Endothelial cell of umbilical vein (primary cell): ENCODE data around the gene VCP. TPM values are rescaled to one million over a fixed set of nuclear protein-coding genes. Genes with fewer than 3 reads are reported as not detected.

Source experiments
- BruUV-seq: library from RNA; stranded (reverse); fragments of 400-500 nt; replicated peaks from 2 replicates; lab custom pipeline; 2021; lab: Mats Ljungman, UMichigan
- CTCF ChIA-PET: fragments of 300-600, 350-600 bp; sonication (Branson Sonifier 250); formaldehyde crosslinking; loops from one replicate; lab custom pipeline; 2021; ENCODE audit warnings: antibody characterized with exemption, inconsistent platforms; lab: Charles Lee
- POLR2A ChIA-PET: fragments of 300-600, 350-600 bp; sonication (Branson Sonifier 250); formaldehyde crosslinking; loops from one replicate; lab custom pipeline; 2021; ENCODE audit warnings: antibody characterized with exemption, inconsistent platforms; lab: Charles Lee
- DNase-seq: peaks from one replicate; pipeline ENCODE4 v3.0.0-alpha.2; 2011; ENCODE audit warnings: low read depth, low spot score
- FAIRE-seq: peaks from 2 replicates; lab custom pipeline; 2011; peaks lifted over from hg19 to GRCh38; lab: Jason Lieb, UNC
- H2AFZ ChIP-seq: 2 replicates; pipeline ENCODE4 v1.6.0; 2012; ENCODE audit warnings: low read depth, low read length, control low read depth, inconsistent platforms
- H3K27ac ChIP-seq: 2 replicates; pipeline ENCODE4 v1.5.1; 2011; ENCODE audit warnings: low read depth, mild to moderate bottlenecking, control low read depth, low read length, moderate library complexity; ENCODE audit not compliant: insufficient read depth
- H3K27me3 ChIP-seq, 2 experiments: 2 replicates each; pipeline versions ENCODE4 v1.6.0 to v1.6.1; 2011; ENCODE audit warnings: low read length in 2 of 2, mixed read lengths in 1 of 2; ENCODE audit not compliant: control insufficient read depth in 2 of 2, insufficient read depth in 2 of 2
- H3K36me3 ChIP-seq, 2 experiments: 2 replicates in 1 of 2; 3 replicates in 1 of 2; pipeline ENCODE4 v1.5.1; 2011; ENCODE audit warnings: low read length in 2 of 2, mild to moderate bottlenecking in 1 of 2, moderate library complexity in 1 of 2; ENCODE audit not compliant: control insufficient read depth in 2 of 2, insufficient read depth in 2 of 2; ENCODE audit errors: extremely low read depth in 1 of 2
- H3K4me1 ChIP-seq: 3 replicates; pipeline ENCODE4 v1.5.1; 2011; ENCODE audit warnings: mild to moderate bottlenecking, low read length; ENCODE audit not compliant: control insufficient read depth, insufficient read depth; ENCODE audit errors: extremely low read depth
- H3K4me2 ChIP-seq: 2 replicates; pipeline ENCODE4 v1.6.1; 2011; ENCODE audit warnings: low read length, control low read depth, mixed read lengths; ENCODE audit not compliant: insufficient read depth
- H3K4me3 ChIP-seq, 3 experiments: fragments of 200-600 bp in 1 of 3; sonication (generic), shearing (Covaris generic) in 1 of 3; replicated peaks in 1 of 3; 2 replicates each; pipeline ENCODE4 v1.5.1; 2011 to 2016; ENCODE audit warnings: control low read depth in 3 of 3, low read length in 3 of 3, mild to moderate bottlenecking in 2 of 3, inconsistent platforms in 1 of 3, low read depth in 1 of 3, moderate library complexity in 1 of 3; ENCODE audit not compliant: insufficient read depth in 1 of 3
- H3K79me2 ChIP-seq: 2 replicates; pipeline ENCODE4 v1.6.0; 2012; ENCODE audit warnings: low read length, inconsistent platforms; ENCODE audit not compliant: control insufficient read depth, insufficient read depth
- H3K9ac ChIP-seq: replicated peaks from 2 replicates; pipeline ENCODE3; 2011; ENCODE audit warnings: low read length, control low read depth; ENCODE audit not compliant: insufficient read depth; ENCODE audit errors: extremely low read depth
- H3K9me1 ChIP-seq: replicated peaks from 3 replicates; pipeline ENCODE4 v1.6.0; 2011; ENCODE audit warnings: mild to moderate bottlenecking, low read length; ENCODE audit not compliant: control insufficient read depth, insufficient read depth; ENCODE audit errors: extremely low read depth
- H3K9me3 ChIP-seq: replicated peaks from 2 replicates; pipeline ENCODE4 v1.5.1; 2012; ENCODE audit warnings: low read length, inconsistent platforms; ENCODE audit not compliant: control insufficient read depth, insufficient read depth
- H4K20me1 ChIP-seq: replicated peaks from 2 replicates; pipeline ENCODE3; 2011; ENCODE audit warnings: mild to moderate bottlenecking, low read length; ENCODE audit not compliant: control insufficient read depth, insufficient read depth; ENCODE audit errors: extremely low read depth
- EZH2 ChIP-seq: IDR thresholded peaks from 2 replicates; pipeline ENCODE4 v1.6.1; 2012; ENCODE audit warnings: borderline replicate concordance, low read depth, mild to moderate bottlenecking, moderate library complexity, low read length, inconsistent platforms; ENCODE audit not compliant: severe bottlenecking
- FOS ChIP-seq: IDR thresholded peaks from 2 replicates; pipeline ENCODE4 v1.6.1; 2011; ENCODE audit warnings: mild to moderate bottlenecking, low read length, moderate library complexity, borderline replicate concordance; ENCODE audit not compliant: insufficient read depth
- GATA2 ChIP-seq: IDR thresholded peaks from 2 replicates; pipeline ENCODE4 v1.7.0; 2011; ENCODE audit warnings: low read depth, mild to moderate bottlenecking, moderate library complexity, mixed read lengths, low read length; ENCODE audit not compliant: insufficient read length, insufficient read depth
- JUN ChIP-seq: IDR thresholded peaks from 2 replicates; pipeline ENCODE4 v1.6.1; 2011; ENCODE audit warnings: borderline replicate concordance, low read depth; ENCODE audit not compliant: insufficient read length, insufficient read depth
- MYC ChIP-seq: IDR thresholded peaks from one replicate; pipeline ENCODE4 v1.6.1; 2011; ENCODE audit warnings: mild to moderate bottlenecking, low read depth, low read length
- POLR2A ChIP-seq: IDR thresholded peaks from 2 replicates; pipeline ENCODE4 v1.6.1; 2012; ENCODE audit warnings: low read depth, mild to moderate bottlenecking, control low read depth, low read length
- POLR2AphosphoS5 ChIP-seq: IDR thresholded peaks from 2 replicates; pipeline ENCODE4 v1.6.1; 2012; ENCODE audit warnings: low read depth, mild to moderate bottlenecking, control low read depth, low read length, moderate library complexity; ENCODE audit not compliant: insufficient read depth
- dilution Hi-C: fragments of 300-500 bp; cut with MboI; formaldehyde crosslinking; loops from one replicate; pipeline ENCODE4 v1.15.0; 2019; ENCODE audit warnings: low sequenced_read_pairs; ENCODE audit not compliant: extremely low pct_ligation_motif_present
- intact Hi-C: fragments of 100-400 bp; cut with micrococcal nuclease; formaldehyde crosslinking; loops from one replicate; pipeline ENCODE4 v1.10.0; 2022
- polyA plus RNA-seq, 4 experiments: library from polyadenylated mRNA; depleted of rRNA in 3 of 4; stranded (reverse) in 3 of 4; unstranded in 1 of 4; fragments of >200 nt; gene quantifications; 2 replicates each; pipeline versions ENCODE4 v1.2.1 to v1.2.3, GENCODE V29; 2011 to 2012; ENCODE audit warnings: missing spikeins in 1 of 4
- total RNA-seq: library from RNA; stranded (reverse); gene quantifications from 2 replicates; pipeline ENCODE4 v1.2.3, GENCODE V29; 2021
- TF ChIP-seq, protein P1 (sequence below), 2 donors: IDR thresholded peaks; 1 replicate in 1 of 2; 2 replicates in 1 of 2; pipeline ENCODE4 v1.5.1; 2011; ENCODE audit warnings: low read length in 2 of 2, mild to moderate bottlenecking in 2 of 2, moderate library complexity in 2 of 2, control low read depth in 1 of 2, inconsistent platforms in 1 of 2, low read depth in 1 of 2; ENCODE audit not compliant: insufficient read depth in 1 of 2; ENCODE audit errors: extremely low read depth in 1 of 2
- TF ChIP-seq, protein P2 (sequence below): IDR thresholded peaks from 2 replicates; pipeline ENCODE4 v1.6.1; 2011; ENCODE audit not compliant: insufficient read depth, insufficient read length

VCP gene
- total and polyA plus RNA-seq, 2 donors (not counting 3 experiments of a cell fraction or from before 2014, with no cell fraction given), result 349 to 493 TPM

- dilution Hi-C loops, result no loop called here
Measured at GRCh38 chr9:35029852-35030251, 42.6 kb downstream of the VCP start.

More at GRCh38 chr9:35029852-35030251, 42.6 kb downstream of the VCP start:
- ChIA-PET POLR2A (no interaction called here), CTCF (interaction anchor here (1.7 kb wide), 1 partner anchor 36 kb away, joined by 4 read pairs; no protein-coding TSS in a partner anchor)
- Histone ChIP-seq H3K27ac (no peak overlapping the region), H3K9me1 (no peaks in the 10 kb centered on the region), H3K4me2 (no peak overlapping the region), H3K9ac (no peak overlapping the region), H4K20me1 (no peaks in the 10 kb centered on the region), H3K4me3 (no peak overlapping the region), H3K79me2 (no peaks in the 10 kb centered on the region), H3K4me1 (peaks cover 9% of the 10 kb centered on the region), H3K9me3 (no peaks in the 10 kb centered on the region), H3K27me3 (no peaks in the 10 kb centered on the region), H3K36me3 (no peaks in the 10 kb centered on the region), H2AFZ (no peak overlapping the region)
- intact Hi-C loops, result no loop called here
- FAIRE-seq (no peak), DNase-seq (no peak)
- no TSS peak for BruUV-seq
- TF ChIP-seq, protein P1, sequence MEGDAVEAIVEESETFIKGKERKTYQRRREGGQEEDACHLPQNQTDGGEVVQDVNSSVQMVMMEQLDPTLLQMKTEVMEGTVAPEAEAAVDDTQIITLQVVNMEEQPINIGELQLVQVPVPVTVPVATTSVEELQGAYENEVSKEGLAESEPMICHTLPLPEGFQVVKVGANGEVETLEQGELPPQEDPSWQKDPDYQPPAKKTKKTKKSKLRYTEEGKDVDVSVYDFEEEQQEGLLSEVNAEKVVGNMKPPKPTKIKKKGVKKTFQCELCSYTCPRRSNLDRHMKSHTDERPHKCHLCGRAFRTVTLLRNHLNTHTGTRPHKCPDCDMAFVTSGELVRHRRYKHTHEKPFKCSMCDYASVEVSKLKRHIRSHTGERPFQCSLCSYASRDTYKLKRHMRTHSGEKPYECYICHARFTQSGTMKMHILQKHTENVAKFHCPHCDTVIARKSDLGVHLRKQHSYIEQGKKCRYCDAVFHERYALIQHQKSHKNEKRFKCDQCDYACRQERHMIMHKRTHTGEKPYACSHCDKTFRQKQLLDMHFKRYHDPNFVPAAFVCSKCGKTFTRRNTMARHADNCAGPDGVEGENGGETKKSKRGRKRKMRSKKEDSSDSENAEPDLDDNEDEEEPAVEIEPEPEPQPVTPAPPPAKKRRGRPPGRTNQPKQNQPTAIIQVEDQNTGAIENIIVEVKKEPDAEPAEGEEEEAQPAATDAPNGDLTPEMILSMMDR (IDR thresholded peaks at IDR 0.05; ENCODE audit: extremely low read depth in 1 of 2, insufficient read depth in 1 of 2, low read depth in 1 of 2, low read length in 2 of 2), result no peak
- no peak for TF ChIP-seq EZH2
- no peak for TF ChIP-seq POLR2A
- TF ChIP-seq JUN, result no peak
- TF ChIP-seq POLR2AphosphoS5, result no peak
- TF ChIP-seq, protein P2, sequence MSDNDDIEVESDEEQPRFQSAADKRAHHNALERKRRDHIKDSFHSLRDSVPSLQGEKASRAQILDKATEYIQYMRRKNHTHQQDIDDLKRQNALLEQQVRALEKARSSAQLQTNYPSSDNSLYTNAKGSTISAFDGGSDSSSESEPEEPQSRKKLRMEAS, result no peak
- TF ChIP-seq GATA2, result no peak
- no peak for TF ChIP-seq FOS
- no peak for TF ChIP-seq MYC
